ENCODE results near the gene LYVE1.

DNA sequence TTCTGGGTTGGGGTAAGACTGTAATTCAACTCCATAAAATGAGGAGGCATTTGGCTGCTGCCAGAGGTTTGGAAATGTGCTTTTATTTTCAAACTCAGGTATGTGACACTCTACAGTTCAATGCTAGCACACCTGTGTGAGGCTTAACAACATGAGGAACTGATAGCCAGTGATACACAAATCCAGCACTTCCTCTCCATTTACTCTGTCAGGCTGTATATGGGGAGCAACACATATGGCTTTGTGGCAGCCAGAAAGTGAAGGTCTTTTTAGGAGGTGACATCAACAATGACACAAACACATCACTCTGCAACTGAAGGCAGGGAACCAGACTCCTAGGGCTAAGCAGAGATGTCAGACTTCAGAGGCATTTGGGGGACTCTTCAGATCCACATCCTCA, 4.6 kb upstream of the LYVE1 start:
- TF ChIP-seq, protein P1, sequence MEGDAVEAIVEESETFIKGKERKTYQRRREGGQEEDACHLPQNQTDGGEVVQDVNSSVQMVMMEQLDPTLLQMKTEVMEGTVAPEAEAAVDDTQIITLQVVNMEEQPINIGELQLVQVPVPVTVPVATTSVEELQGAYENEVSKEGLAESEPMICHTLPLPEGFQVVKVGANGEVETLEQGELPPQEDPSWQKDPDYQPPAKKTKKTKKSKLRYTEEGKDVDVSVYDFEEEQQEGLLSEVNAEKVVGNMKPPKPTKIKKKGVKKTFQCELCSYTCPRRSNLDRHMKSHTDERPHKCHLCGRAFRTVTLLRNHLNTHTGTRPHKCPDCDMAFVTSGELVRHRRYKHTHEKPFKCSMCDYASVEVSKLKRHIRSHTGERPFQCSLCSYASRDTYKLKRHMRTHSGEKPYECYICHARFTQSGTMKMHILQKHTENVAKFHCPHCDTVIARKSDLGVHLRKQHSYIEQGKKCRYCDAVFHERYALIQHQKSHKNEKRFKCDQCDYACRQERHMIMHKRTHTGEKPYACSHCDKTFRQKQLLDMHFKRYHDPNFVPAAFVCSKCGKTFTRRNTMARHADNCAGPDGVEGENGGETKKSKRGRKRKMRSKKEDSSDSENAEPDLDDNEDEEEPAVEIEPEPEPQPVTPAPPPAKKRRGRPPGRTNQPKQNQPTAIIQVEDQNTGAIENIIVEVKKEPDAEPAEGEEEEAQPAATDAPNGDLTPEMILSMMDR (conservative IDR thresholded peaks at IDR 0.05; ENCODE audit: low read depth, low read length): no peak
- no peak for TF ChIP-seq EZH2 (IDR thresholded peaks at IDR 0.05; ENCODE audit: borderline replicate concordance, low read depth, low read length, poor library complexity, severe bottlenecking)

All from A673 (cell line).